HK-2 (cell line): Measurements from ENCODE around the gene GALT.

Experiments
- DNase-seq: peaks from one replicate; pipeline ENCODE4 v3.0.0-alpha.2; 2018; ENCODE audit not compliant: unreplicated experiment

Gene GALT

GRCh38 chr9:34646211-34647083 lies at the start of gene GALT:
Gene GALT (plus strand): TSS chr9:34646675. CDS start chr9:34646705, 30 bp downstream.
- peak; percentile 90 for DNase-seq

GRCh38 chr9:34599546-34599945 lies 46.9 kb upstream of the GALT start:
- DNase-seq: no peak

GRCh38 chr9:34600908-34601307 lies 45.6 kb upstream of the GALT start:
- DNase-seq: no peak

DNA sequence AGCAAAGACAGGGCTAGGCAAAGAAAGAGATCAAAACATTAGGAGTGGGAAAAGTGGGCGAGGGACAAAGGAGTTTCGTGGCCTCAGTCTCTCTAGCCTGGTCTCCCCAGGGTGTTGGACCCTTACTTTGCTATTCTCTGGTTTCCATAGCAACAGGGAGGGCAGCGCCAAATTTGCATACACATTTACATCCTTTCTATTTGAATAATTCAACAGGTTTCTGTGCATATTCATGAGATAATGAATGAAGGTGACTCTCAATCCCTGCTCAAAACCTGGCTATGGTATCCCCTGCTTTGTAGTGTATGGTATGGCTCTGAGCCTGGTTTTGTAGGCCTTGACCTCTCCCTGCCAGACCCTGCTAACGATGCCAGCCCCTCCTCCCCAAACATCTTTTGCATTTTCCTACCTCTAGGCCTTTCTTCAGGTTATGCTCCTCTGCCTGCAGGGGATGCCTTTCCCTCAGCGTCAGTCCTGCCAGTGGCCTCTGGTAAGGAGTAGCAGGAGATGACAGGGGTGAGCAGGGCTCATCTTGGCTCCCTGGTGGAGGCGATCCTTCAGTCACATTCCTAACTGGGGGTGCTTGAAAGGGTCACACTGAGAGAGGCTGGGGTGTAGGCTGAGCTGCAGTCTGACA lies 44.4 kb upstream of the GALT start:
- DNase-seq: no peak

GRCh38 chr9:34603610-34604231 lies 42.8 kb upstream of the GALT start:
- DNase-seq: peak; percentile 59

- no peak for DNase-seq
Measured at GRCh38 chr9:34606190-34606589, 40.3 kb upstream of the GALT start.

- DNase-seq: no peak
Measured at GRCh38 chr9:34606905-34607304, 39.6 kb upstream of the GALT start.

GRCh38 chr9:34607331-34607730 lies 39.1 kb upstream of the GALT start:
- DNase-seq: no peak

DNA sequence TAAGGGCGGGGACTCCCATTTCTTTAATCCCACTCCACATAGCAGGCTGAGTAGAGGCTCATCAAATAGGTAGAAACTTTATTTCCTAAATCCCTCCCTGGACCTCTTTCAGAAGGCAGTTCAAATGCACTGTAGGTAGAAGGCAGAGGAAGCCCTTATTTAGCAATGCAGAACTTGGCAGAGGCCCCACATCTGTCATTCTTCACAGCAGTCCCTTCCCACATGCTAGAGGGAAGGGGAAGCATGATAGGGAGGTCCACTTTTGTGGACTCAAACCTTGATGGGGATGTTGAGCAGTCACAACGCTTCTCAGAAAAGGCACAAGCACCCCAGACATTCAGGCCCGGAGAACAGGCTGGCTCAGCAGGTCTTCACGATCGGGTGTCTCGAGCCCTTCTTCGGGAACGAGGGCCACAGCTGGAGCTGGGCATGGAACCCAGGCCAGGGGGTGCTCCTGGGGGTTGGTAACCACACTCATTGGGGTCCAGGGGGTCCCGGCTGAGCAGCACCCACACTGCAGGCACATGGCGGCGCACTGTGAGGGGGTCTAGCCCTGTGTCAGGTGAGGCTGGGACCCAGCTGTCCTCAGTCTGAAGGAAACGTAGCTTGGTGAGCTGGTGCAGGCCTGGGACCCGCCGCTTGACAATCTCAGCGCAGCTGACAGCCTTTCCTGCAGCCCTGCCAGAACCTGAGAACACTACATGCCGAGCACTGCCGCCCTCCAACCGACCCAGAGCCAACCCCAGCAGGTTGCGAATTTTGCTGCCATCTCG lies 35.9 kb upstream of the GALT start:
- DNase-seq: no peak

GRCh38 chr9:34611251-34611810 lies 35.1 kb upstream of the GALT start:
- DNase-seq: no peak

DNA sequence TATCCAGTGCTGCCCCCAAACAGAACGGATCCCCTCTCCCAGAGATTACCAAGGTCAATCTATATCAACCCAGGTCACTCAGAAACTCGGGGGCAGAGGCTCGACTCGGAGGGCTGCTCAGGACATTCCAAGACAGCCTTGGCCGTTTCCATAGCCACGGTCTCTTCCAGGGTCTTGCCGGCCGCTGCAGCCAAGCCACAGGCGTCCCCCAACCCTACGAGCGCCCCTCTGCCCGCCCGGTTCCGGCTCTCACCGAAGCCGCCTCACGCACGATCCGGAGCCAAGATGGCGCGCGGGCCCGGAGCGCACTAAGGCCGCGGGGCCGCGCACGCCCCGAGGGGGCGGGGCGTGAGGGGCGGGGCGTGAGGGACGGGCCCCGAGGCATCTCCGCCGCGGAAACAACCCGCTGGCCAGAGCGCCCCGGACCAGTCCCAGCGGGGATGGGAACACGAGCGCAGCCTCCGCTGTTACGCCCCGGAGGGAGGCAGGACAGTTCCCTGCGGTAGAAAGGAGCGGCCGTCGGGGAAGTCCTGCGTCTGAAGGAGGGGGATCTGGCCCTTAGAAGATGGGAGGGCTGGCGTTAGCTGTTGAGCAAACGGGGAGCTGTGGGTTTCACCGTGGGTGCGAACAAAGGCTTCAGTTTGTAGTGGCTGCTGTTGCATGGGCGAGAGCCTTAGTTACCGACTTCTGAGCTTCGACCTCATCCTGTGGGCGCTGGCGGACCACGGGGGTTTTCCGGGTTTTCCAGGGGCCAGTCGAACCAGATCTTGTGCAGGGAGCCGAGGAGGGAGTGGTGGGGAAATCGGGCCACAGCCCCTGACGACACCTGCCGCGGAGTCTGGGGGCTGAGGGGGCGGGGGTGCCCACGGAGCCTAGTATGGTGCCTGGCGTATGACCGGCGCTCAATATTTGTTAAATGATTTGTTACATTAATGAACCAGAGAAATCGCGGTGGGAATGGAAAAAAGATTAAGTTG lies 34.4 kb upstream of the GALT start, which contains the start of gene RPP25L:
RPP25L (minus strand) TSS at position 287 of the 977 bp plus-strand sequence. CDS start 801 bp downstream, outside the sequence.
- DNase-seq: peak; percentile 78

GRCh38 chr9:34612788-34613390 lies 33.6 kb upstream of the GALT start:
- DNase-seq: peak; percentile 64

- no peak for DNase-seq
Measured at GRCh38 chr9:34615132-34615531, 31.3 kb upstream of the GALT start.

- DNase-seq: peak; percentile 76
Measured at GRCh38 chr9:34620061-34620994, 26.1 kb upstream of the GALT start, which contains the start of gene DCTN3. Gene DCTN3 (minus strand): TSS chr9:34620495. CDS start chr9:34620464, 31 bp downstream.

DNA sequence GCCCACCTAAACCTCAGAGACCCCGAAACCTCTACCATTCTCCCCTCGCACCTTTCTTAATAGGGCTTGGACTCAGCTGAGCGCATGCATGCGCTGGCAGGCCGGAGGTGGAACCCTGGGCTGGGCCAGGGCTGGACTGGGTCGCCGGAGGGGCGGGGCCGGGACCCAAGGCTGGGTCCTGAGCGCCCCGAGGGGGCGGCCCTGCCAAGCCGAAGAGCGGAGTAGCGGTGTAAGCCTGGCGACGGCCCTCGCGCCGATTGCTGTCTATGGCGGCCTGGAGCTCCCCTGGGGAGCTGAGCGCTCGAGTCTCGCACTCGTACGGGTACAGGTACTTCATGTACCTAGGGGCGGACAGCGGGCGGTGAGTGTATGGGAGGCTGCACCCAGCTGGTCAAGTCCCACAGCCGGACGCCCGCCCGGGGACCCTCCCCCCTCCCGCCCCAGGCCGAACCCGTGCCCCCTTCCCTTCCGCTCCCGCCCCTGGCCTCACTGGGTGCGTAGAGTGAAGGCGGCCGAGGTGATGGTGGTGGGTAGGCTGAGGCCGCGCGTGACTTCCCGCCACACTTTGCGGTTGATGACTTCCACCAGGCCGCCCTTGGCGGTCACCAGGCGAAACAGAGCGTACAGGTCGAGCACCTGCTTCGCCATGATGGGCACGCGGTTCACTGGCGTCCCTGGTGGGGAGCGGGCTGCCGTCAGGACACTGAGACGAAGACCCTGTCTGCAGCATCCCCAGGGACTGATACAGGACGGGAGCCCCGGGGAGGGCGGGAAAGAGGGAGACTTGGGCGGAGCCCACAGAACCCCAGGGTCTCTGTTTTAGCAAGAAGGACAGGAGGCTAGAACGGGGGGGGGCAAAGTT lies 22.9 kb upstream of the GALT start:
- DNase-seq: no peak

DNA sequence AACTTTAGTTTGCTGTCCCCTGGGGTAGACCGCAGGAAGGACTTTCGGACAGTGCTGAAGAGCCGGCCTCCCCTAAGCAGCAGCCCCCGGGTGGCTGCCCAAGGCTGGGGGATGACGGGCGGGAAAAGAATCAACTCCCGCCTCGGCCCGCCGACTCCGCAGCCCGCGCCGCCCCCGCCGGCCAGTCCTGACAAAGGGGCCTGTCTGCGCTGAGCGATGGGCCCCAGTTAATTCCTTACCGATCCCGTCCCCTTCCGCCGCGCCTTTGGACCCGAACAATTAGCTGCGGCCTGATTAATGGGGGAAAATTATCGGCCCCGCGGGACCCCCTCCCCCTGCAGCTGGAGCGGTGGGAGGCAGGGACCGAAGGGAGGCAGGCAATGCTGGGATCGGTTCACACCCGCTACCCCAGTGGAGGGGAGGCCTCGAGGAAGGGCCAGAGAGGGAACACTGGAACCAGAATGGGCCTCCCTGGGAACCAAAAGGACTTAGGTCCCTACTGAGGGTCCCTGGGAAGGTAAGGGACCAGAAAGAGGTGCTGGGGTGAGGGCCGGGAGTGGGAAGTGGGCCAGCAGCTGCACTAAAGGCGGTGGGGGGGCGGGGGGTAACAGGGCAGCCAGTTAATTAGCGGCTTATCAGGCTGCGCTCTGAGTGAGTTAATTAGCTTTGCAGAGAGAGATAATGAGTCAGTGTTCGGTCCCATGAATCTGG lies 21.8 kb upstream of the GALT start:
- no peak for DNase-seq

GRCh38 chr9:34625186-34625486 lies 21.3 kb upstream of the GALT start:
- DNase-seq: no peak
